OCI-LY3 (cell line): ENCODE results near the gene RECK.

Experiments
- H2AFZ ChIP-seq: fragments of 200-600, 300-600 bp; shearing (Covaris generic); 2 replicates; pipeline ENCODE4 v1.6.0; 2014; ENCODE audit warnings: antibody characterized with exemption, low read depth, low read length
- H3K27ac ChIP-seq: fragments of 200-600, 300-600 bp; sonication (generic); 2 replicates; pipeline ENCODE4 v1.5.1; 2014; ENCODE audit warnings: mild to moderate bottlenecking, low read length, moderate library complexity, mixed read lengths
- H3K27me3 ChIP-seq: fragments of 200-600, 300-600 bp; sonication (generic); 2 replicates; pipeline ENCODE4 v1.6.1; 2014; ENCODE audit warnings: low read depth, low read length, mixed read lengths
- H3K36me3 ChIP-seq: fragments of 200-600, 300-600 bp; sonication (generic); replicated peaks from 2 replicates; pipeline ENCODE3; 2014; ENCODE audit warnings: low read depth, low read length, mixed read lengths
- H3K4me1 ChIP-seq: fragments of 300-600, 200-600 bp; sonication (generic); 2 replicates; pipeline ENCODE4 v1.6.1; 2014; ENCODE audit warnings: low read length, mixed read lengths
- H3K4me2 ChIP-seq: fragments of 200-600, 300-600 bp; sonication (generic); 2 replicates; pipeline ENCODE4 v1.6.1; 2014; ENCODE audit warnings: low read length, mixed read lengths
- H3K4me3 ChIP-seq: fragments of 300-600, 200-600 bp; sonication (generic); 2 replicates; pipeline ENCODE4 v1.5.1; 2014; ENCODE audit warnings: antibody characterized with exemption, mild to moderate bottlenecking, low read length, moderate library complexity
- H3K79me2 ChIP-seq: fragments of 300-600, 200-600 bp; shearing (Covaris generic); 2 replicates; pipeline ENCODE4 v1.6.1; 2014; ENCODE audit warnings: mild to moderate bottlenecking, low read length, mixed read lengths
- H3K9ac ChIP-seq: fragments of 300-600, 200-600 bp; shearing (Covaris generic); 2 replicates; pipeline ENCODE4 v1.6.0; 2014; ENCODE audit warnings: mild to moderate bottlenecking, low read length, moderate library complexity
- H3K9me3 ChIP-seq: fragments of 200-600, 300-600 bp; shearing (Covaris generic); 2 replicates; pipeline ENCODE4 v1.6.1; 2014; ENCODE audit warnings: low read length, mixed read lengths; ENCODE audit not compliant: insufficient read depth
- H4K20me1 ChIP-seq: fragments of 200-600, 300-600 bp; sonication (generic); 2 replicates; pipeline ENCODE4 v1.6.1; 2016; ENCODE audit warnings: low read length, mixed read lengths; ENCODE audit not compliant: insufficient read depth
- EZH2phosphoT487 ChIP-seq: fragments of 200-600 bp; shearing (Covaris generic); IDR thresholded peaks from 2 replicates; pipeline ENCODE4 v1.6.1; 2018; ENCODE audit warnings: antibody characterized with exemption, mixed run types, low read depth
- TF ChIP-seq, protein P1 (sequence below): fragments of 200-600, 300-600 bp; sonication (generic); IDR thresholded peaks from 2 replicates; pipeline ENCODE4 v1.5.1; 2014; ENCODE audit warnings: antibody characterized with exemption, low read length, low read depth

RECK gene

DNA sequence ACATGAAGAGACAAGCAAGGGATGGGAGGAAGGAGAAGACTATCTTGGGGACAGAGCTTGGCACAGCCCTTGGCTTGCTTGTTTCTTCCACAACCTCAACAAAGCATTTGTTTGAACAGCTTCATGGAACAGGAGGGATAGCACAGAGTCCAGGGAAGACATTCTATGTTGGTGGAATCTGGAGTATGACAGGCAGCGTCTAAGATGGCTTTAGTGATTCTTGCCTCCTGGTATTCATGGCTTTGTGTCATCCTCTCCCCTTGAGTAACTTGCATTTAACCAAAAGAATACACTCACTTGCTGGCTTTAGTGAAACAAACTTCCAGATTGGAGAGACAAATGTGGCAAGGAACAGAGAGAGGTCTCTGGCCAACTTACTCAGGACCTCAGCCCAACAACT, 30.8 kb upstream of the RECK start:
- no peaks in the 10 kb centered on the region for H4K20me1 ChIP-seq
- H3K27me3 ChIP-seq, result peaks cover 47% of the 10 kb centered on the region
- H3K27ac ChIP-seq, result no peak overlapping the region
- TF ChIP-seq, protein P1, sequence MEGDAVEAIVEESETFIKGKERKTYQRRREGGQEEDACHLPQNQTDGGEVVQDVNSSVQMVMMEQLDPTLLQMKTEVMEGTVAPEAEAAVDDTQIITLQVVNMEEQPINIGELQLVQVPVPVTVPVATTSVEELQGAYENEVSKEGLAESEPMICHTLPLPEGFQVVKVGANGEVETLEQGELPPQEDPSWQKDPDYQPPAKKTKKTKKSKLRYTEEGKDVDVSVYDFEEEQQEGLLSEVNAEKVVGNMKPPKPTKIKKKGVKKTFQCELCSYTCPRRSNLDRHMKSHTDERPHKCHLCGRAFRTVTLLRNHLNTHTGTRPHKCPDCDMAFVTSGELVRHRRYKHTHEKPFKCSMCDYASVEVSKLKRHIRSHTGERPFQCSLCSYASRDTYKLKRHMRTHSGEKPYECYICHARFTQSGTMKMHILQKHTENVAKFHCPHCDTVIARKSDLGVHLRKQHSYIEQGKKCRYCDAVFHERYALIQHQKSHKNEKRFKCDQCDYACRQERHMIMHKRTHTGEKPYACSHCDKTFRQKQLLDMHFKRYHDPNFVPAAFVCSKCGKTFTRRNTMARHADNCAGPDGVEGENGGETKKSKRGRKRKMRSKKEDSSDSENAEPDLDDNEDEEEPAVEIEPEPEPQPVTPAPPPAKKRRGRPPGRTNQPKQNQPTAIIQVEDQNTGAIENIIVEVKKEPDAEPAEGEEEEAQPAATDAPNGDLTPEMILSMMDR, result no peak
- TF ChIP-seq EZH2phosphoT487, result no peak
- H3K9ac ChIP-seq, result no peak overlapping the region
- H3K4me1 ChIP-seq, result peaks cover 34% of the 10 kb centered on the region
- H3K36me3 ChIP-seq, result peaks cover 9% of the 10 kb centered on the region
- H3K4me2 ChIP-seq, result no peak overlapping the region
- no peak overlapping the region for H3K4me3 ChIP-seq
- H2AFZ ChIP-seq, result no peak overlapping the region
- H3K9me3 ChIP-seq, result peaks cover 12% of the 10 kb centered on the region
- H3K79me2 ChIP-seq, result no peaks in the 10 kb centered on the region

GRCh38 chr9:36006549-36007315, 30.0 kb upstream of the RECK start:
- H3K27me3 ChIP-seq, result peaks cover 53% of the 10 kb centered on the region
- no peaks in the 10 kb centered on the region for H4K20me1 ChIP-seq
- H3K4me3 ChIP-seq, result peak overlapping the region; percentile 41; the same call in 1 of the 2 replicates
- TF ChIP-seq, protein P1, result no peak
- TF ChIP-seq EZH2phosphoT487, result no peak
- peak overlapping the region; percentile 39; the same call in 1 of the 2 replicates for H3K27ac ChIP-seq
- peaks cover 34% of the 10 kb centered on the region for H3K4me1 ChIP-seq
- H3K9ac ChIP-seq, result no peak overlapping the region
- H3K4me2 ChIP-seq, result peak overlapping the region; percentile 67
- peaks cover 9% of the 10 kb centered on the region for H3K36me3 ChIP-seq
- peaks cover 12% of the 10 kb centered on the region for H3K9me3 ChIP-seq
- no peaks in the 10 kb centered on the region for H3K79me2 ChIP-seq
- H2AFZ ChIP-seq, result no peak overlapping the region

DNA sequence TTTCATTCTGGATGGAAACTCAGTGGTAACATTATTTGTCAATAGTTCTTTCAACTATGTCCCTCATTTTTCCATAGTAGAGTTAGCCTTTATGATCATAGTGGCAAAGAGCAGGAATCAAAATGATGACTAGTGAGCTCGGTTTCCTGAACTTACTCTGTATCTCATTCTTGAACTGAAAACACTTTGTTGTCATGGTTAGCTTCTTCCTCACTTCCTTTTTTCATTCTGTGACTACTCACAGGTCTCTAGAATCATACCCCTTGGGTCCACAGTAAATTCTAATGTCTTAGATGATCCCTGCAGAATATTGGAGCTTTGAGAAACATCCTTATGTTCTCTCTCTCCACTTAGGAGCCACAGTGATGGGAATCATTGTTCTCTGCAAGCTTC, 29.4 kb upstream of the RECK start:
- Histone ChIP-seq H3K4me1 (peaks cover 34% of the 10 kb centered on the region), H3K4me2 (peak overlapping the region; percentile 67)
- TF ChIP-seq, protein P1, result no peak
- no peak for TF ChIP-seq EZH2phosphoT487

DNA sequence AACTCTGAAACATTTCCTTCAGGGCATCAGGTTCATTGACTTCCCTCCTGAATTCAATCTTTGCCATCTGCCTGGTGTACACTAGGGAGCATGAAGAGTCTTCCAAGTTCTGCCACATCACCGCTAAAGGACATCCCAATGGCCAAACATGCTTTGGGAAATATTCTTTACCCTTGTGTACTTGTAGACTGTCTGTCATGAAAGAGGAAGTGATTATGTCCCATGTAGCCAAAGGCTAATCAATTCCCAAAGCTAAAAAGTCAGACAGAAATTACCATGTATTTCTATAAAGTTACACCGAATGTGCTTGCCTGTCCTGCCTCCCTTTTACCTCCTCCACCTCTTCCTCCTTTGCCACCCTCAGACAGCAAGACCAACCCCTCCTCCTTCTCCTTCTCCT, 28.9 kb upstream of the RECK start:
- no peaks in the 10 kb centered on the region for H4K20me1 ChIP-seq
- peak overlapping the region; percentile 41 for H3K4me3 ChIP-seq
- no peak for TF ChIP-seq EZH2phosphoT487
- TF ChIP-seq, protein P1, result no peak
- peaks cover 34% of the 10 kb centered on the region for H3K4me1 ChIP-seq
- H3K9me3 ChIP-seq, result peaks cover 12% of the 10 kb centered on the region
- peak overlapping the region; percentile 67 for H3K4me2 ChIP-seq
- H3K79me2 ChIP-seq, result no peaks in the 10 kb centered on the region
- H3K36me3 ChIP-seq, result peaks cover 9% of the 10 kb centered on the region
- peaks cover 42% of the 10 kb centered on the region for H3K27me3 ChIP-seq
- no peak overlapping the region for H2AFZ ChIP-seq
- H3K27ac ChIP-seq, result peak overlapping the region; percentile 39
- no peak overlapping the region for H3K9ac ChIP-seq

More for the DNA sequence above, 29.4 kb upstream of the RECK start:
- H3K27ac ChIP-seq, result peak overlapping the region; percentile 39
- peak overlapping the region; percentile 41 for H3K4me3 ChIP-seq
- H3K36me3 ChIP-seq, result peaks cover 9% of the 10 kb centered on the region
- H3K27me3 ChIP-seq, result peaks cover 47% of the 10 kb centered on the region
- H3K79me2 ChIP-seq, result no peaks in the 10 kb centered on the region
- H4K20me1 ChIP-seq, result no peaks in the 10 kb centered on the region
- H2AFZ ChIP-seq, result no peak overlapping the region
- no peak overlapping the region for H3K9ac ChIP-seq
- peaks cover 12% of the 10 kb centered on the region for H3K9me3 ChIP-seq
